Measurements from ENCODE around the gene PSPN. TPM values are rescaled to one million over a fixed set of nuclear protein-coding genes. Genes with fewer than 3 reads are reported as not detected.

PSPN gene
- total and polyA plus RNA-seq, 2 of the 13 experiments (the other 11 are each of a cell fraction or from before 2014, with no cell fraction given): 0.69 to 1.1 TPM

DNA sequence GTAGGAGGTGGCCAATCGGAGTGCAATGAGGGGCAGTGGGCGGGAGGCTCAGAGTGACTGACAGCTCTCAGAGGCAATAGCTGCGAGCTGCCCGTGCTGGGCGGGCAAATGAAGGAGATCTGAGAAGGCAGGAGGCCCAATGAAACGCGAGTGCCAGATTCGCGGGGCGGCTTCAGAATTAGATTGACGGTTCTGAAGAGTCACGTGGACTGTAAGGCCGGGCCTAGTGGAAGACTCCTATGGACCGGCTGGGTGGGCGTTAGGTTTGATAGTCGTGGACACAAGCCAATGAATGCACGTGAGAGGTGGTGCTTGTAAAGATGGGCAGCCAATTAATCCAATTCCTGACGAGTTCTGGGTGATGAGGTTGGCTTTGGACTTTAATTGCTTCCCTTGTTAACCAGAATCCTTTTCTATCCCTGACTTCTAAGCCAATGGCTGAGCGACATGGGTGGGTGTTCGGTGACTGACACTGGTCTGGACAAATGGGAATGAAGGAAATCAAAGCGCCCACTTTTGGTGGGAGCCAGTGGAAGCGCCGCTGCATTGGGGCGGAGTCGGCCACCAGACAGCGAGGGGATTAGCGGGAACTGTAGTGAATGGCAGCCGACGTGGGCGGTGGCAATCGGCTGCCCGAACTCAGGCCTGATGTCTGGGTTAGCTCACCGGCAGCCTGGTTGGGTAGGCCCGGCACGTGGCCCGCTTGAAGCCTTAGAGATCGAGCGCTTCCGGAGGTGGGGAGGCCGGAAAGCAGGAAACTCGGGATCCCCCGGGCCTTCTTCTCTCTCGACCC lies 49.4 kb upstream of the PSPN start (continued):
- TF ChIP-seq ZNF883 (CRISPR knock-in tag; IDR thresholded peaks at IDR 0.05; ENCODE audit: not compliant biosample characterization) (no peak), ZFP1 (CRISPR knock-in tag; IDR thresholded peaks at IDR 0.05) (no peak), ZNF672 (CRISPR knock-in tag; IDR thresholded peaks at IDR 0.05) (no peak), ATF1 (CRISPR knock-in tag; IDR thresholded peaks at IDR 0.05) (peak; percentile 89), THAP11 (CRISPR knock-in tag; IDR thresholded peaks at IDR 0.05) (peak; percentile 85), ZNF253 (CRISPR knock-in tag; IDR thresholded peaks at IDR 0.05; ENCODE audit: borderline replicate concordance) (peak; percentile 65; the same call in 1 of the 2 replicates), NKX3-1 (CRISPR knock-in tag; IDR thresholded peaks at IDR 0.05) (no peak), HMG20A (CRISPR knock-in tag; IDR thresholded peaks at IDR 0.05; ENCODE audit: borderline replicate concordance) (no peak), EED (CRISPR knock-in tag; IDR thresholded peaks at IDR 0.05) (no peak), MYNN (CRISPR knock-in tag; IDR thresholded peaks at IDR 0.05; ENCODE audit: low read depth) (no peak), ZNF878 (CRISPR knock-in tag; IDR thresholded peaks at IDR 0.05) (no peak), SP4 (CRISPR knock-in tag; IDR thresholded peaks at IDR 0.05) (peak; percentile 99), ZNF160 (CRISPR knock-in tag; IDR thresholded peaks at IDR 0.05) (peak; percentile 64; the same call in 1 of the 2 replicates), ZFP36L1 (CRISPR knock-in tag; IDR thresholded peaks at IDR 0.05) (no peak), ZIK1 (CRISPR knock-in tag; IDR thresholded peaks at IDR 0.05; ENCODE audit: borderline replicate concordance, low read depth) (no peak), POGZ (CRISPR knock-in tag; IDR thresholded peaks at IDR 0.05) (no peak; the same call in 1 of the 2 replicates), ZNF282 (IDR thresholded peaks at IDR 0.05; ENCODE audit: partially characterized antibody) (no peak), EP300 (IDR thresholded peaks at IDR 0.05; ENCODE audit: low read depth in 2 of 2, low read length in 2 of 2) (no peak), EP300 (CRISPR knock-in tag; IDR thresholded peaks at IDR 0.05; ENCODE audit: borderline replicate concordance) (no peak), SAFB2 (CRISPR knock-in tag; IDR thresholded peaks at IDR 0.05; ENCODE audit: borderline replicate concordance, low read depth) (no peak), HHEX (CRISPR knock-in tag; IDR thresholded peaks at IDR 0.05) (no peak), ZFP36 (IDR thresholded peaks at IDR 0.05; ENCODE audit: borderline replicate concordance, low read depth, low read length, partially characterized antibody) (no peak)
- TF ChIP-seq, protein P1, sequence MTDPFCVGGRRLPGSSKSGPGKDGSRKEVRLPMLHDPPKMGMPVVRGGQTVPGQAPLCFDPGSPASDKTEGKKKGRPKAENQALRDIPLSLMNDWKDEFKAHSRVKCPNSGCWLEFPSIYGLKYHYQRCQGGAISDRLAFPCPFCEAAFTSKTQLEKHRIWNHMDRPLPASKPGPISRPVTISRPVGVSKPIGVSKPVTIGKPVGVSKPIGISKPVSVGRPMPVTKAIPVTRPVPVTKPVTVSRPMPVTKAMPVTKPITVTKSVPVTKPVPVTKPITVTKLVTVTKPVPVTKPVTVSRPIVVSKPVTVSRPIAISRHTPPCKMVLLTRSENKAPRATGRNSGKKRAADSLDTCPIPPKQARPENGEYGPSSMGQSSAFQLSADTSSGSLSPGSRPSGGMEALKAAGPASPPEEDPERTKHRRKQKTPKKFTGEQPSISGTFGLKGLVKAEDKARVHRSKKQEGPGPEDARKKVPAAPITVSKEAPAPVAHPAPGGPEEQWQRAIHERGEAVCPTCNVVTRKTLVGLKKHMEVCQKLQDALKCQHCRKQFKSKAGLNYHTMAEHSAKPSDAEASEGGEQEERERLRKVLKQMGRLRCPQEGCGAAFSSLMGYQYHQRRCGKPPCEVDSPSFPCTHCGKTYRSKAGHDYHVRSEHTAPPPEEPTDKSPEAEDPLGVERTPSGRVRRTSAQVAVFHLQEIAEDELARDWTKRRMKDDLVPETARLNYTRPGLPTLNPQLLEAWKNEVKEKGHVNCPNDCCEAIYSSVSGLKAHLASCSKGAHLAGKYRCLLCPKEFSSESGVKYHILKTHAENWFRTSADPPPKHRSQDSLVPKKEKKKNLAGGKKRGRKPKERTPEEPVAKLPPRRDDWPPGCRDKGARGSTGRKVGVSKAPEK (CRISPR knock-in tag; IDR thresholded peaks at IDR 0.05; ENCODE audit: borderline replicate concordance): no peak
- TF ChIP-seq, protein P2, sequence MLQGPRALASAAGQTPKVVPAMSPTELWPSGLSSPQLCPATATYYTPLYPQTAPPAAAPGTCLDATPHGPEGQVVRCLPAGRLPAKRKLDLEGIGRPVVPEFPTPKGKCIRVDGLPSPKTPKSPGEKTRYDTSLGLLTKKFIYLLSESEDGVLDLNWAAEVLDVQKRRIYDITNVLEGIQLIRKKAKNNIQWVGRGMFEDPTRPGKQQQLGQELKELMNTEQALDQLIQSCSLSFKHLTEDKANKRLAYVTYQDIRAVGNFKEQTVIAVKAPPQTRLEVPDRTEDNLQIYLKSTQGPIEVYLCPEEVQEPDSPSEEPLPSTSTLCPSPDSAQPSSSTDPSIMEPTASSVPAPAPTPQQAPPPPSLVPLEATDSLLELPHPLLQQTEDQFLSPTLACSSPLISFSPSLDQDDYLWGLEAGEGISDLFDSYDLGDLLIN (CRISPR knock-in tag; IDR thresholded peaks at IDR 0.05; ENCODE audit: borderline replicate concordance): no peak
- TF ChIP-seq, protein P3, sequence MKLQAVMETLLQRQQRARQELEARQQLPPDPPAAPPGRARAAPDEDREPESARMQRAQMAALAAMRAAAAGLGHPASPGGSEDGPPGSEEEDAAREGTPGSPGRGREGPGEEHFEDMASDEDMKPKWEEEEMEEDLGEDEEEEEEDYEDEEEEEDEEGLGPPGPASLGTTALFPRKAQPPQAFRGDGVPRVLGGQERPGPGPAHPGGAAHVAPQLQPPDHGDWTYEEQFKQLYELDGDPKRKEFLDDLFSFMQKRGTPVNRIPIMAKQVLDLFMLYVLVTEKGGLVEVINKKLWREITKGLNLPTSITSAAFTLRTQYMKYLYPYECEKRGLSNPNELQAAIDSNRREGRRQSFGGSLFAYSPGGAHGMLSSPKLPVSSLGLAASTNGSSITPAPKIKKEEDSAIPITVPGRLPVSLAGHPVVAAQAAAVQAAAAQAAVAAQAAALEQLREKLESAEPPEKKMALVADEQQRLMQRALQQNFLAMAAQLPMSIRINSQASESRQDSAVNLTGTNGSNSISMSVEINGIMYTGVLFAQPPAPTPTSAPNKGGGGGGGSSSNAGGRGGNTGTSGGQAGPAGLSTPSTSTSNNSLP (IDR thresholded peaks at IDR 0.05; ENCODE audit: low read depth, low read length): peak; percentile 86

Measured in HepG2 (cell line).